Trophoblast cell (in vitro differentiated cells and primary cell): ENCODE measurements around the gene POR.

Source experiments
- DNase-seq, 2 donors: peaks; one replicate each; pipeline ENCODE4 v3.0.0-alpha.2; 2016
- H2AFZ ChIP-seq: 2 replicates; pipeline ENCODE4 v1.6.1; 2013; ENCODE audit warnings: low read length, moderate library complexity, mild to moderate bottlenecking; ENCODE audit not compliant: insufficient read depth, poor library complexity
- H2AK5ac ChIP-seq: 2 replicates; pipeline ENCODE4 v1.6.1; 2013; ENCODE audit warnings: mild to moderate bottlenecking, low read length
- H2BK120ac ChIP-seq: 2 replicates; pipeline ENCODE4 v1.6.1; 2013; ENCODE audit warnings: low read length, mild to moderate bottlenecking, moderate library complexity; ENCODE audit not compliant: insufficient read depth, poor library complexity
- H2BK12ac ChIP-seq: 2 replicates; pipeline ENCODE4 v1.6.1; 2013; ENCODE audit warnings: mild to moderate bottlenecking, low read length, moderate library complexity
- H2BK5ac ChIP-seq: 2 replicates; pipeline ENCODE4 v1.6.1; 2013; ENCODE audit warnings: low read length, low read depth, moderate library complexity, mild to moderate bottlenecking; ENCODE audit not compliant: poor library complexity
- H3K14ac ChIP-seq: 2 replicates; pipeline ENCODE4 v1.6.1; 2013; ENCODE audit warnings: mild to moderate bottlenecking, low read length
- H3K18ac ChIP-seq: 2 replicates; pipeline ENCODE4 v1.6.1; 2013; ENCODE audit warnings: mild to moderate bottlenecking, low read length
- H3K23ac ChIP-seq: 2 replicates; pipeline ENCODE4 v1.6.1; 2013; ENCODE audit warnings: low read length
- H3K27ac ChIP-seq: 2 replicates; pipeline ENCODE4 v1.5.1; 2013; ENCODE audit warnings: low read depth, mild to moderate bottlenecking, inconsistent platforms, low read length, moderate library complexity
- H3K27me3 ChIP-seq: 2 replicates; pipeline ENCODE4 v1.6.1; 2013; ENCODE audit warnings: inconsistent platforms, mild to moderate bottlenecking, low read length, moderate library complexity; ENCODE audit not compliant: insufficient read depth
- H3K36me3 ChIP-seq, 2 experiments: 1 replicate in 1 of 2; 2 replicates in 1 of 2; pipeline ENCODE4 v1.6.1; 2013; ENCODE audit warnings: low read length in 2 of 2, mild to moderate bottlenecking in 2 of 2, moderate library complexity in 1 of 2; ENCODE audit not compliant: insufficient read depth in 2 of 2, control insufficient read depth in 1 of 2
- H3K4ac ChIP-seq: 2 replicates; pipeline ENCODE4 v1.6.1; 2013; ENCODE audit warnings: low read depth, mild to moderate bottlenecking, low read length, moderate library complexity
- H3K4me1 ChIP-seq, 2 experiments: 1 replicate in 1 of 2; 2 replicates in 1 of 2; pipeline ENCODE4 v1.6.1; 2013; ENCODE audit warnings: low read length in 2 of 2, mild to moderate bottlenecking in 2 of 2, moderate library complexity in 1 of 2; ENCODE audit not compliant: insufficient read depth in 2 of 2, control insufficient read depth in 1 of 2
- H3K4me2 ChIP-seq: 2 replicates; pipeline ENCODE4 v1.6.1; 2013; ENCODE audit warnings: inconsistent platforms, mild to moderate bottlenecking, low read length, moderate library complexity
- H3K4me3 ChIP-seq: 2 replicates; pipeline ENCODE4 v1.5.1; 2013; ENCODE audit warnings: mild to moderate bottlenecking, low read depth, low read length, inconsistent platforms
- H3K79me1 ChIP-seq: one replicate; pipeline ENCODE4 v1.6.1; 2013; ENCODE audit warnings: low read length
- H3K79me2 ChIP-seq: 2 replicates; pipeline ENCODE4 v1.6.1; 2013; ENCODE audit warnings: low read length, mild to moderate bottlenecking; ENCODE audit not compliant: control insufficient read depth, insufficient read depth, poor library complexity
- H3K9ac ChIP-seq: 2 replicates; pipeline ENCODE4 v1.6.1; 2013; ENCODE audit warnings: mild to moderate bottlenecking, low read length
- H3K9me3 ChIP-seq: 2 replicates; pipeline ENCODE4 v1.6.1; 2013; ENCODE audit warnings: low read depth, mild to moderate bottlenecking, control low read depth, inconsistent platforms, low read length; ENCODE audit not compliant: insufficient read depth
- H4K12ac ChIP-seq: 2 replicates; pipeline ENCODE4 v1.6.1; 2013; ENCODE audit warnings: low read depth, mild to moderate bottlenecking, low read length, moderate library complexity
- H4K8ac ChIP-seq: 2 replicates; pipeline ENCODE4 v1.6.1; 2013; ENCODE audit warnings: low read depth, mild to moderate bottlenecking, low read length, moderate library complexity
- H4K91ac ChIP-seq: one replicate; pipeline ENCODE4 v1.6.1; 2013; ENCODE audit warnings: low read depth, mild to moderate bottlenecking, low read length, moderate library complexity
- WGBS: extraction: QIAGEN DNeasy Blood & Tissue Kit; methylation state at CpG from one replicate; pipeline ENCODE4 v1.1.7; 2013; ENCODE audit warnings: missing lambda C conversion rate; ENCODE audit not compliant: insufficient read length, insufficient coverage; ENCODE audit errors: extremely low coverage; 5-methylcytosine and 5-hydroxymethylcytosine counted together

Gene POR

DNA sequence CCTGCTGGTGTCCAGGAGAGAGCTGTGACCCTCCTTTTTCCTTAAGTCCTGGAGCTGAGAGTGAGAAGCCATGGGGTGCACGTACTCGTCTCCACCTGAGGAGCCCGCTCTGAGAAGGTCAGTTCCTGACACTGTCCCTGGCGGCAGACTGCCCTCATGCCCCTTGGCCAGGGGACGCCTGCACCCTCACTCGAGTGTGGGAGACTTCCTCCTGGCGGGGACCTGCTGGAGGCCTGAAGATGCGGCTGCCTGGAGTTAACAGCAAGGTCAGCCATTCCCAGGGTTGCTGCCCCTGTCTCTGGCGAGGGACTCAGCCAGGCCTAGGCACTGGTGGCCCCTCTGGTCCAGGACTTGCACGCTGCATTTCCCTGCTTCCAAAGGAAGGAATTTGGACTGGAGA lies 53.1 kb downstream of the POR start:
- H3K4ac ChIP-seq = no peak overlapping the region
- no peak overlapping the region for H3K18ac ChIP-seq
- H3K27me3 ChIP-seq = no peaks in the 10 kb centered on the region
- H3K4me2 ChIP-seq = no peak overlapping the region
- H3K14ac ChIP-seq = no peak overlapping the region
- no CpG with 5 or more reads among the region's 10 CpGs for WGBS
- no peak overlapping the region for H2BK5ac ChIP-seq
- peaks cover 0 to 11% of the 10 kb centered on the region in 2 experiments for H3K4me1 ChIP-seq
- H3K36me3 ChIP-seq = peaks cover 19% of the 10 kb centered on the region in 2 experiments
- no peak overlapping the region for H4K91ac ChIP-seq
- no peak overlapping the region for H3K4me3 ChIP-seq
- no peak overlapping the region for H3K9ac ChIP-seq
- H2AFZ ChIP-seq = no peak overlapping the region
- H3K79me1 ChIP-seq = no peaks in the 10 kb centered on the region
- no peak for DNase-seq
- no peak overlapping the region for H4K8ac ChIP-seq
- no peak overlapping the region for H2BK12ac ChIP-seq
- no peak overlapping the region for H3K23ac ChIP-seq
- H4K12ac ChIP-seq = no peak overlapping the region
- H2BK120ac ChIP-seq = no peak overlapping the region
- H2AK5ac ChIP-seq = no peak overlapping the region
- no peak overlapping the region for H3K27ac ChIP-seq
- H3K79me2 ChIP-seq = no peaks in the 10 kb centered on the region
- no peaks in the 10 kb centered on the region for H3K9me3 ChIP-seq

DNA sequence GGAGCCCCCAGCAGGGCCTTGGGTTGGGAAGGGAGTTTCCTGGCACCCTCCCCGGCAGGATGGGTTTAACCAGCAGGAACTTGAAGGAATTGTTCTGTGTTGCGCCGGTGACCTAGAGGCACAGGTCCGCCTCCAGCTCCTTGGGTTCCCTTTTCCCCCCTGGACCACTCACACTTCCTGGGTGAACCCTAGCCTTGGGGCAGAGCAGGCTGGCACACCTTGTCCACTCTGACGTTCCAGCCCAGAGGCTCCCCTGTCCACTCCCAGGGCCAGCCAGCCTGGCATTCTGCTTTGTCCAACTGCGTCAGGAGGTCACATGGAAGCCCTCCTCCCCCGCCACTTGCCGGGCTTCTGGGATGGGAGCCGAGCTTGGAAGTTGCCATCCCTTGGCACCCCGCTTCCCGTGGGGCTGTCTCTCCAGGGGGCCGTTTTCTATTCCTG lies 53.6 kb downstream of the POR start:
- no CpG with 5 or more reads among the region's 12 CpGs for WGBS
- no peak overlapping the region for H4K8ac ChIP-seq
- H3K27me3 ChIP-seq = no peaks in the 10 kb centered on the region
- no peak overlapping the region for H3K9ac ChIP-seq
- no peak overlapping the region for H3K27ac ChIP-seq
- H3K79me1 ChIP-seq = no peaks in the 10 kb centered on the region
- H2BK12ac ChIP-seq = no peak overlapping the region
- H2BK5ac ChIP-seq = no peak overlapping the region
- H3K36me3 ChIP-seq = peaks cover 19% of the 10 kb centered on the region in 2 experiments
- no peak overlapping the region for H3K18ac ChIP-seq
- no peaks in the 10 kb centered on the region for H3K79me2 ChIP-seq
- H2BK120ac ChIP-seq = no peak overlapping the region
- H4K91ac ChIP-seq = no peak overlapping the region
- H3K4ac ChIP-seq = no peak overlapping the region
- no peak overlapping the region for H2AFZ ChIP-seq
- no peak overlapping the region for H3K14ac ChIP-seq
- peaks cover 0 to 5% of the 10 kb centered on the region in 2 experiments for H3K4me1 ChIP-seq
- H3K23ac ChIP-seq = no peak overlapping the region
- H4K12ac ChIP-seq = no peak overlapping the region
- H3K4me2 ChIP-seq = no peak overlapping the region
- no peak for DNase-seq
- H3K9me3 ChIP-seq = no peaks in the 10 kb centered on the region
- H2AK5ac ChIP-seq = no peak overlapping the region
- no peak overlapping the region for H3K4me3 ChIP-seq

DNA sequence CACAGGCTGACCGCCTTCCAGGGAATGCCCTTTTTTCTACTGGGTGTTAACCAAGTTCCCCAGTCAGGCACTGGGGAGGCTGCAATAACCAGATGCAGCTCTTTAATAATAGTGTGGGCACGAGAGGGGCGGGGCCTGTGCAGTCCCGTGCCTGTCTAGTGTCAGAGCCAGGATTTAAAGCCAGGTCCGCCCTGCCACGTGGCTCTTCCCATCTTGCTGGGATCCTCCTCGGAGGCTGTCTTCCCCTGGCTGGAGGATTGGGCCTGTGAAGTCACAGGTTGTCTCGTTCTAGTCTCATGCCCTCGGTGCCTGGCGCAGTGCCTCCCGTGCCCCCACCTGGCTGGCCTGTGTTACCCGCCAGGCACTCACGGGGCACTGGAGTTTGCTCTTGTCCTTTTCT lies 54.2 kb downstream of the POR start:
- Histone ChIP-seq H3K27ac (no peak overlapping the region), H2BK5ac (no peak overlapping the region), H3K9ac (no peak overlapping the region), H3K9me3 (no peaks in the 10 kb centered on the region), H4K91ac (no peak overlapping the region), H2AFZ (no peak overlapping the region), H3K14ac (no peak overlapping the region), H3K79me2 (no peaks in the 10 kb centered on the region), H3K4me1 (peaks cover 0 to 4% of the 10 kb centered on the region in 2 experiments), H4K8ac (no peak overlapping the region), H3K4me3 (no peak overlapping the region), H3K27me3 (no peaks in the 10 kb centered on the region), H3K23ac (no peak overlapping the region), H3K4ac (no peak overlapping the region), H3K18ac (no peak overlapping the region), H2BK120ac (no peak overlapping the region), H4K12ac (no peak overlapping the region), H3K36me3 (peaks cover 19 to 22% of the 10 kb centered on the region in 2 experiments), H3K4me2 (no peak overlapping the region), H2BK12ac (no peak overlapping the region), H3K79me1 (no peaks in the 10 kb centered on the region), H2AK5ac (no peak overlapping the region)
- DNase-seq = no peak
- no CpG with 5 or more reads among the region's 13 CpGs for WGBS

DNA sequence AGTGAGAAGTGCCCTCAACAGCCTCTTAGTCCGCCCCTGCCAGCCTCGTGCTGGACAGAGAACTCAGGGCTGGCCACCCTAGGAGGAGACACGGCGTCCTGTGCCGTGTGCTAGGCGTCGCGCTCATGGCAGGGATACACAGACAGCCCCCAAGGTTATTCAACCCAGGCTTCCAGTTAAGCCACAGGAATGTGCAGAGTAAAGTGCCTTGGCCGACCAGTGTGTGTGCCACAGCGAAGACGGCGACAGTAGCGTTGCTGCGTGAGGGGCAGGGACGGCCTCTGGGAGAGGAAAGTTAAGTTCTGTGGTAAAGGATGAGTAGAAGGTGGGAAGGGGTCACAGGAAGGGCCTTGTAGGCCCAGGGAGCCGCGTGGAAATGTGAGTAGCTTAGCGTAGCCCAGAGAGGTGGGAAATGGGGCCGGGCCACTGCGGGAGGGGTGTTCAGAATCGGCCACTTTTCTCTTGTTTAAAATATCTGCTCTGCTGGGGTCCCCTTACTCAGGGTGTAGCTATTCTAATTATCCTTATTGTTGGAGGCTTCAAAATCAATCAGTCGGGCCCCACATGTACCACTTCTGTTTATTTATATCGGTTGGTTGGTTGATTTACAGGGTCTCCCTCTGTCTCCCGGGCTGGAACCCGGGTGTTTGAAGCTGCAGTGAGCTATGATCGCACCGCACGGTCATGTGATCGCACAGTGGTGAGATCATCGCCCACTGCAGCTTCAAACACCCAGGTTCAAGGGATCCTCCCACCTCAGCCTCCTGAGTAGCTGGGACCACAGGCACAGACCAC lies 54.9 kb downstream of the POR start:
- H3K9ac ChIP-seq = no peak overlapping the region
- no peak overlapping the region for H2AK5ac ChIP-seq
- peaks cover 19 to 22% of the 10 kb centered on the region in 2 experiments for H3K36me3 ChIP-seq
- H3K4me2 ChIP-seq = no peak overlapping the region
- no peak overlapping the region for H2AFZ ChIP-seq
- no peak overlapping the region for H2BK12ac ChIP-seq
- H3K79me1 ChIP-seq = no peaks in the 10 kb centered on the region
- no peak for DNase-seq
- H3K27me3 ChIP-seq = no peaks in the 10 kb centered on the region
- H3K79me2 ChIP-seq = no peaks in the 10 kb centered on the region
- no peak overlapping the region for H4K91ac ChIP-seq
- no peak overlapping the region for H2BK5ac ChIP-seq
- H4K12ac ChIP-seq = no peak overlapping the region
- no peak overlapping the region for H4K8ac ChIP-seq
- H3K14ac ChIP-seq = no peak overlapping the region
- no peak overlapping the region for H3K18ac ChIP-seq
- no peak overlapping the region for H3K4ac ChIP-seq
- no peaks in the 10 kb centered on the region for H3K9me3 ChIP-seq
- no peak overlapping the region for H3K27ac ChIP-seq
- no peak overlapping the region for H3K4me3 ChIP-seq
- H3K23ac ChIP-seq = no peak overlapping the region
- H3K4me1 ChIP-seq = peaks cover 0 to 4% of the 10 kb centered on the region in 2 experiments
- WGBS = no CpG with 5 or more reads among the region's 30 CpGs
- no peak overlapping the region for H2BK120ac ChIP-seq
